ENCODE measurements around the gene MPRIP.

The MPRIP gene

GRCh38 chr17:17089796-17090641, 47.8 kb downstream of the MPRIP start:
- DNase-seq = no peak

- DNase-seq = no peak
These were observed 48.4 kb downstream of the MPRIP start for GRCh38 chr17:17090642-17091103.

- DNase-seq = no peak
These were observed 49.0 kb downstream of the MPRIP start for GRCh38 chr17:17091276-17091675.

GRCh38 chr17:17091856-17092756, 49.8 kb downstream of the MPRIP start:
- no peak for DNase-seq

- DNase-seq = no peak
These were observed 51.5 kb downstream of the MPRIP start for GRCh38 chr17:17093764-17094163.

GRCh38 chr17:17096438-17097178, 54.4 kb downstream of the MPRIP start:
- DNase-seq = peak; percentile 22

- DNase-seq = no peak
These were observed 55.6 kb downstream of the MPRIP start for GRCh38 chr17:17097763-17098345.

- DNase-seq = no peak
These were observed 56.4 kb downstream of the MPRIP start for GRCh38 chr17:17098551-17099179.

- no peak for DNase-seq
These were observed 59.9 kb downstream of the MPRIP start for GRCh38 chr17:17102176-17102575.

- no peak for DNase-seq
These were observed 60.9 kb downstream of the MPRIP start for GRCh38 chr17:17103160-17103559.

GRCh38 chr17:17104036-17104435, 61.8 kb downstream of the MPRIP start:
- DNase-seq = no peak

- no peak for DNase-seq
These were observed 62.2 kb downstream of the MPRIP start for GRCh38 chr17:17104494-17104893.

GRCh38 chr17:17105976-17106375, 63.7 kb downstream of the MPRIP start:
- DNase-seq = no peak

GRCh38 chr17:17106756-17107155, 64.5 kb downstream of the MPRIP start:
- no peak for DNase-seq

- DNase-seq = no peak
These were observed 65.0 kb downstream of the MPRIP start for GRCh38 chr17:17107281-17107680.

GRCh38 chr17:17107891-17108431, 65.7 kb downstream of the MPRIP start:
- peak; percentile 18 for DNase-seq

GRCh38 chr17:17108451-17109049, 66.3 kb downstream of the MPRIP start:
- DNase-seq = no peak

- DNase-seq = no peak
These were observed 67.0 kb downstream of the MPRIP start for GRCh38 chr17:17109256-17109655.

GRCh38 chr17:17109907-17110306, 67.7 kb downstream of the MPRIP start:
- no peak for DNase-seq

GRCh38 chr17:17110520-17110919, 68.3 kb downstream of the MPRIP start:
- DNase-seq = no peak
